GM12878 (cell line): ENCODE data around the gene SCAANT1. TPM values are rescaled to one million over a fixed set of nuclear protein-coding genes. Genes with fewer than 3 reads are reported as not detected.

Experiments used
- CHD1 ChIP-seq: IDR thresholded peaks from 2 replicates; pipeline ENCODE4 v1.6.1; 2012; ENCODE audit warnings: low read depth, low read length, improper control_type of control experiment
- CREB1 ChIP-seq: IDR thresholded peaks from 2 replicates; pipeline ENCODE4 v1.6.1; 2012; ENCODE audit warnings: low read depth, mild to moderate bottlenecking, inconsistent platforms
- EED ChIP-seq: sonication (generic); IDR thresholded peaks from 2 replicates; pipeline ENCODE4 v1.6.1; 2016; ENCODE audit warnings: antibody characterized with exemption, low read depth
- ETV6 ChIP-seq, 2 experiments: fragments of 450-650 bp in 1 of 2; IDR thresholded peaks in 1 of 2; conservative IDR thresholded peaks in 1 of 2; 2 replicates each; pipeline ENCODE4 v1.6.1; 2014; ENCODE audit warnings: antibody characterized with exemption in 1 of 2, borderline replicate concordance in 1 of 2, low read depth in 1 of 2, mild to moderate bottlenecking in 1 of 2, moderate library complexity in 1 of 2
- GABPA ChIP-seq: IDR thresholded peaks from 2 replicates; pipeline ENCODE4 v1.6.1; 2014; ENCODE audit warnings: antibody characterized with exemption, low read depth, mild to moderate bottlenecking, inconsistent platforms
- HDGF ChIP-seq: fragments of 450-650 bp; IDR thresholded peaks from 2 replicates; pipeline ENCODE4 v1.6.1; 2016; ENCODE audit warnings: antibody characterized with exemption
- IKZF1 ChIP-seq: fragments of 450-650 bp; conservative IDR thresholded peaks from 2 replicates; pipeline ENCODE4 v1.6.1; 2017; ENCODE audit warnings: antibody characterized with exemption, mild to moderate bottlenecking
- KLF5 ChIP-seq: fragments of 450-650 bp; IDR thresholded peaks from 2 replicates; pipeline ENCODE4 v1.6.1; 2014; ENCODE audit warnings: mild to moderate bottlenecking; ENCODE audit not compliant: partially characterized antibody
- MYB ChIP-seq: fragments of 150-350 bp; IDR thresholded peaks from 2 replicates; pipeline ENCODE4 v1.6.1; 2014; ENCODE audit warnings: mild to moderate bottlenecking, low read depth, low read length, borderline replicate concordance
- PAX8 ChIP-seq: fragments of 450-650 bp; IDR thresholded peaks from 2 replicates; pipeline ENCODE4 v1.6.1; 2017; ENCODE audit warnings: mild to moderate bottlenecking, moderate library complexity
- RB1 ChIP-seq: fragments of 450-650 bp; formaldehyde crosslinking; IDR thresholded peaks from 2 replicates; pipeline ENCODE4 v1.6.1; 2017; ENCODE audit warnings: mild to moderate bottlenecking, borderline replicate concordance
- STAT3 ChIP-seq: IDR thresholded peaks from 2 replicates; pipeline ENCODE4 v1.6.1; 2011; ENCODE audit warnings: low read depth, low read length, improper control_type of control experiment
- YBX1 ChIP-seq: fragments of 450-650 bp; IDR thresholded peaks from 2 replicates; pipeline ENCODE4 v1.6.1; 2016; ENCODE audit warnings: antibody characterized with exemption
- polyA plus RNA-seq, 11 experiments: library from polyadenylated mRNA; depleted of rRNA in 4 of 11; unstranded in 6 of 11; stranded (reverse) in 5 of 11; fragments of >200 nt; fragmentation: Nextera tagmentation in 4 of 11; fragmentation: Illumina TruSeq in 1 of 11; extraction: Ambion mirVana in 4 of 11; extraction: Trizol in 1 of 11; gene quantifications; 1 replicate in 1 of 11; 2 replicates in 10 of 11; pipeline versions ENCODE4 v1.2.1 to v1.2.3, GENCODE V29; 2011 to 2016; ENCODE audit warnings: inconsistent platforms in 2 of 11, missing spikeins in 2 of 11, low read depth in 1 of 11
- total RNA-seq, 4 experiments: library from RNA; depleted of rRNA in 3 of 4; stranded (reverse); fragments of >200 nt in 3 of 4; fragmentation: Illumina TruSeq in 1 of 4; extraction: Trizol in 1 of 4; gene quantifications; 2 replicates each; pipeline versions ENCODE4 v1.2.1 to v1.2.3, GENCODE V29; 2013 to 2021
- TF ChIP-seq, protein P1 (sequence below): fragments of 450-650 bp; conservative IDR thresholded peaks from 2 replicates; pipeline ENCODE4 v1.6.1; 2017; ENCODE audit warnings: mild to moderate bottlenecking, moderate library complexity
- TF ChIP-seq, protein P2 (sequence below): fragments of 450-650 bp; IDR thresholded peaks from 2 replicates; pipeline ENCODE4 v1.6.1; 2016; ENCODE audit warnings: mild to moderate bottlenecking
- TF ChIP-seq, protein P3 (sequence below): IDR thresholded peaks from 2 replicates; pipeline ENCODE4 v1.6.1; 2012; ENCODE audit warnings: low read depth, low read length, improper control_type of control experiment
- TF ChIP-seq, protein P4 (sequence below): fragments of 450-650 bp; IDR thresholded peaks from 2 replicates; pipeline ENCODE4 v1.6.1; 2017; ENCODE audit warnings: mild to moderate bottlenecking, moderate library complexity
- TF ChIP-seq, protein P5 (sequence below): IDR thresholded peaks from 2 replicates; pipeline ENCODE4 v1.6.1; 2012; ENCODE audit warnings: low read length, inconsistent platforms
- TF ChIP-seq, protein P6 (sequence below): IDR thresholded peaks from 2 replicates; pipeline ENCODE4 v1.6.1; 2011; ENCODE audit warnings: low read depth, mild to moderate bottlenecking, low read length, moderate library complexity, borderline replicate concordance; ENCODE audit errors: extremely low read depth

Gene SCAANT1
- total and polyA plus RNA-seq, 10 of the 15 experiments (the other 5 are each of a cell fraction or from before 2014, with no cell fraction given) = 0.60 to 1.7 (median 0.95) TPM; not detected in 6

DNA sequence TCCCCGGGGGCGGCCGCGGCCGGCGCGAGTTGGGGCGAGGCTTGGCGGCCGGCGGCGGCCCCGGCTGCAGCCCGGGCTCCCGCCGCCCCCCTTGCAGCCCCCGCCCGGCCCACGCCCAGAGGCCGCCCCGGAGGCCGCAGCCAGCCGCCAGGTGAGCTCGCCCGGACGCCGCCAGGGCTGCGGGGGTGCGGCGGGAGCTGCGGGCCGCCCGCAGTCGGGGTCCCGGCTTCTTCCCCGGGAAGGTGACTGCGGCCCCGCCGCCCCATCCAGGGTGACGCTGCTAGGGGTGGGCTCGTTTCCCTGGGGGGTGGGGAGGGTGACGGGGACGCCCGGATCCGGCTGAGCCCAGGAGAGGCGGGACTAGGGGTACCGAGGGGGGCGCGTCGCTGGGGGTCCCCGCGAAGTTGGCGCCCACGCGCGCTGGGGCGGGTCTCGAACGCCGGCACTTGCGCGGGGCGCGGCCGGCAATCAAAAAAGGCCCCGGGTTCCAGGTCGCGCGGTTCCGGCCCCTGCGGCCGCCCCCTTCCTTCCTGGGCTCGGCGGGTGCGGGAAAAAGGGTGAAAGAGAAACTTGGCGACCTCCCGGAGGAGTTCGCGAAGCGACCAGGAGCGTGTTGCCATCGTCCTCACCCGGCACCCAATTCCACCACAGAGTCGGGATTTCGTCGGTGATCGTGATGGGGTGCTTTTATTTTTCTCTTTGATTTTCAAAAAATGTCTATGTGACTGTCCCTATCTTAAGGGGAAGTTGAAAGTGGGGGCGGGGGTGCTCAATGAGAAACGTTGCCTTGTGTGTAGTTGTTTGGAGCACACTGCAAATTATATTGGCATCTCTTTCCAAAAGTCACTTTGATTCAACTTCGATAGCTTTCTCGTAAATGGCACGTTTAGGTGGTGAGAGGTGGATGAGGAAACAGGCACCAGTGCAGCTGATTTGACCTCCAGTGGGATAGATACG is 47.9 kb downstream of the SCAANT1 start (continued):
- TF ChIP-seq MYB (no peak), STAT3 (no peak), IKZF1 (peak; percentile 72), CHD1 (no peak), PAX8 (no peak), HDGF (no peak), KLF5 (no peak), ETV6 (conservative IDR thresholded peaks at IDR 0.05 in 1 of 2, IDR thresholded peaks at IDR 0.05 in 1 of 2; ENCODE audit: borderline replicate concordance in 1 of 2, low read depth in 1 of 2) (peak in 1 of 2 experiments; percentile 47; a peak in 1 of 4 replicates), YBX1 (no peak), EED (no peak), CREB1 (no peak; the same call in 1 of the 2 replicates), GABPA (no peak), RB1 (no peak; the same call in 1 of the 2 replicates)
- TF ChIP-seq, protein P1, sequence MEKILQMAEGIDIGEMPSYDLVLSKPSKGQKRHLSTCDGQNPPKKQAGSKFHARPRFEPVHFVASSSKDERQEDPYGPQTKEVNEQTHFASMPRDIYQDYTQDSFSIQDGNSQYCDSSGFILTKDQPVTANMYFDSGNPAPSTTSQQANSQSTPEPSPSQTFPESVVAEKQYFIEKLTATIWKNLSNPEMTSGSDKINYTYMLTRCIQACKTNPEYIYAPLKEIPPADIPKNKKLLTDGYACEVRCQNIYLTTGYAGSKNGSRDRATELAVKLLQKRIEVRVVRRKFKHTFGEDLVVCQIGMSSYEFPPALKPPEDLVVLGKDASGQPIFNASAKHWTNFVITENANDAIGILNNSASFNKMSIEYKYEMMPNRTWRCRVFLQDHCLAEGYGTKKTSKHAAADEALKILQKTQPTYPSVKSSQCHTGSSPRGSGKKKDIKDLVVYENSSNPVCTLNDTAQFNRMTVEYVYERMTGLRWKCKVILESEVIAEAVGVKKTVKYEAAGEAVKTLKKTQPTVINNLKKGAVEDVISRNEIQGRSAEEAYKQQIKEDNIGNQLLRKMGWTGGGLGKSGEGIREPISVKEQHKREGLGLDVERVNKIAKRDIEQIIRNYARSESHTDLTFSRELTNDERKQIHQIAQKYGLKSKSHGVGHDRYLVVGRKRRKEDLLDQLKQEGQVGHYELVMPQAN = peak; percentile 39; the same call in 1 of the 2 replicates
- TF ChIP-seq, protein P2, sequence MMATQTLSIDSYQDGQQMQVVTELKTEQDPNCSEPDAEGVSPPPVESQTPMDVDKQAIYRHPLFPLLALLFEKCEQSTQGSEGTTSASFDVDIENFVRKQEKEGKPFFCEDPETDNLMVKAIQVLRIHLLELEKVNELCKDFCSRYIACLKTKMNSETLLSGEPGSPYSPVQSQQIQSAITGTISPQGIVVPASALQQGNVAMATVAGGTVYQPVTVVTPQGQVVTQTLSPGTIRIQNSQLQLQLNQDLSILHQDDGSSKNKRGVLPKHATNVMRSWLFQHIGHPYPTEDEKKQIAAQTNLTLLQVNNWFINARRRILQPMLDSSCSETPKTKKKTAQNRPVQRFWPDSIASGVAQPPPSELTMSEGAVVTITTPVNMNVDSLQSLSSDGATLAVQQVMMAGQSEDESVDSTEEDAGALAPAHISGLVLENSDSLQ = no peak
- TF ChIP-seq, protein P3, sequence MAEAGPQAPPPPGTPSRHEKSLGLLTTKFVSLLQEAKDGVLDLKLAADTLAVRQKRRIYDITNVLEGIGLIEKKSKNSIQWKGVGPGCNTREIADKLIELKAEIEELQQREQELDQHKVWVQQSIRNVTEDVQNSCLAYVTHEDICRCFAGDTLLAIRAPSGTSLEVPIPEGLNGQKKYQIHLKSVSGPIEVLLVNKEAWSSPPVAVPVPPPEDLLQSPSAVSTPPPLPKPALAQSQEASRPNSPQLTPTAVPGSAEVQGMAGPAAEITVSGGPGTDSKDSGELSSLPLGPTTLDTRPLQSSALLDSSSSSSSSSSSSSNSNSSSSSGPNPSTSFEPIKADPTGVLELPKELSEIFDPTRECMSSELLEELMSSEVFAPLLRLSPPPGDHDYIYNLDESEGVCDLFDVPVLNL = no peak
- TF ChIP-seq, protein P4, sequence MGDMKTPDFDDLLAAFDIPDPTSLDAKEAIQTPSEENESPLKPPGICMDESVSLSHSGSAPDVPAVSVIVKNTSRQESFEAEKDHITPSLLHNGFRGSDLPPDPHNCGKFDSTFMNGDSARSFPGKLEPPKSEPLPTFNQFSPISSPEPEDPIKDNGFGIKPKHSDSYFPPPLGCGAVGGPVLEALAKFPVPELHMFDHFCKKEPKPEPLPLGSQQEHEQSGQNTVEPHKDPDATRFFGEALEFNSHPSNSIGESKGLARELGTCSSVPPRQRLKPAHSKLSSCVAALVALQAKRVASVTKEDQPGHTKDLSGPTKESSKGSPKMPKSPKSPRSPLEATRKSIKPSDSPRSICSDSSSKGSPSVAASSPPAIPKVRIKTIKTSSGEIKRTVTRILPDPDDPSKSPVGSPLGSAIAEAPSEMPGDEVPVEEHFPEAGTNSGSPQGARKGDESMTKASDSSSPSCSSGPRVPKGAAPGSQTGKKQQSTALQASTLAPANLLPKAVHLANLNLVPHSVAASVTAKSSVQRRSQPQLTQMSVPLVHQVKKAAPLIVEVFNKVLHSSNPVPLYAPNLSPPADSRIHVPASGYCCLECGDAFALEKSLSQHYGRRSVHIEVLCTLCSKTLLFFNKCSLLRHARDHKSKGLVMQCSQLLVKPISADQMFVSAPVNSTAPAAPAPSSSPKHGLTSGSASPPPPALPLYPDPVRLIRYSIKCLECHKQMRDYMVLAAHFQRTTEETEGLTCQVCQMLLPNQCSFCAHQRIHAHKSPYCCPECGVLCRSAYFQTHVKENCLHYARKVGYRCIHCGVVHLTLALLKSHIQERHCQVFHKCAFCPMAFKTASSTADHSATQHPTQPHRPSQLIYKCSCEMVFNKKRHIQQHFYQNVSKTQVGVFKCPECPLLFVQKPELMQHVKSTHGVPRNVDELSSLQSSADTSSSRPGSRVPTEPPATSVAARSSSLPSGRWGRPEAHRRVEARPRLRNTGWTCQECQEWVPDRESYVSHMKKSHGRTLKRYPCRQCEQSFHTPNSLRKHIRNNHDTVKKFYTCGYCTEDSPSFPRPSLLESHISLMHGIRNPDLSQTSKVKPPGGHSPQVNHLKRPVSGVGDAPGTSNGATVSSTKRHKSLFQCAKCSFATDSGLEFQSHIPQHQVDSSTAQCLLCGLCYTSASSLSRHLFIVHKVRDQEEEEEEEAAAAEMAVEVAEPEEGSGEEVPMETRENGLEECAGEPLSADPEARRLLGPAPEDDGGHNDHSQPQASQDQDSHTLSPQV = no peak
- TF ChIP-seq, protein P5, sequence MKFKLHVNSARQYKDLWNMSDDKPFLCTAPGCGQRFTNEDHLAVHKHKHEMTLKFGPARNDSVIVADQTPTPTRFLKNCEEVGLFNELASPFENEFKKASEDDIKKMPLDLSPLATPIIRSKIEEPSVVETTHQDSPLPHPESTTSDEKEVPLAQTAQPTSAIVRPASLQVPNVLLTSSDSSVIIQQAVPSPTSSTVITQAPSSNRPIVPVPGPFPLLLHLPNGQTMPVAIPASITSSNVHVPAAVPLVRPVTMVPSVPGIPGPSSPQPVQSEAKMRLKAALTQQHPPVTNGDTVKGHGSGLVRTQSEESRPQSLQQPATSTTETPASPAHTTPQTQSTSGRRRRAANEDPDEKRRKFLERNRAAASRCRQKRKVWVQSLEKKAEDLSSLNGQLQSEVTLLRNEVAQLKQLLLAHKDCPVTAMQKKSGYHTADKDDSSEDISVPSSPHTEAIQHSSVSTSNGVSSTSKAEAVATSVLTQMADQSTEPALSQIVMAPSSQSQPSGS = no peak
- TF ChIP-seq, protein P6, sequence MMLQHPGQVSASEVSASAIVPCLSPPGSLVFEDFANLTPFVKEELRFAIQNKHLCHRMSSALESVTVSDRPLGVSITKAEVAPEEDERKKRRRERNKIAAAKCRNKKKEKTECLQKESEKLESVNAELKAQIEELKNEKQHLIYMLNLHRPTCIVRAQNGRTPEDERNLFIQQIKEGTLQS = no peak
